Epidermal melanocyte (primary cell): ENCODE data around the gene PHLDA3.

ENCODE experiments used
- DNase-seq: peaks from one replicate; pipeline ENCODE4 v3.0.0; 2011; ENCODE audit warnings: low spot score; ENCODE audit not compliant: insufficient read length

The PHLDA3 gene

DNA sequence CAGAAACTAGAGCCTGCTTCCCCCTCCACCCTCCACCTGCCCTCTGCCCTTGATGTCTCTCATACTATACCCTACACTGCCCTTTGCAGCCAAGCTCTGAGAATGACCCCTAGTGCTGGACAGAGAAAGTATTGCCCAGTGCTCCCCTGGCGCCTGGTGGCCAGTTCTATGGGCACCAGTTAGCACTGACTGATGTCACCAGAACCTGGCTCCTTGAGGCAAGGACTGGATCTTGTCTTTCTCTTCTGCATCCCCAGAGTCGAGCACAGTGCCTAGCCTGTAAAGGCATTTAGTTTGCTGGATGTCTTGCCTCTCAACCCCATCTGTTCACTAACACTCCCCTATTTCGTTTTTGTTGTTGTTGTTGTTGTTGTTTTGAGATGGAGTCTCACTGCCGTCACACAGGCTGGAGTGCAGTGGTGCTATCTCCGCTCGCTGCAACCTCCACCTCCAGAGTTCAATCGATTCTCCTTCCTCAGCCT is 5.9 kb downstream of the PHLDA3 start:
- DNase-seq, result no peak

DNA sequence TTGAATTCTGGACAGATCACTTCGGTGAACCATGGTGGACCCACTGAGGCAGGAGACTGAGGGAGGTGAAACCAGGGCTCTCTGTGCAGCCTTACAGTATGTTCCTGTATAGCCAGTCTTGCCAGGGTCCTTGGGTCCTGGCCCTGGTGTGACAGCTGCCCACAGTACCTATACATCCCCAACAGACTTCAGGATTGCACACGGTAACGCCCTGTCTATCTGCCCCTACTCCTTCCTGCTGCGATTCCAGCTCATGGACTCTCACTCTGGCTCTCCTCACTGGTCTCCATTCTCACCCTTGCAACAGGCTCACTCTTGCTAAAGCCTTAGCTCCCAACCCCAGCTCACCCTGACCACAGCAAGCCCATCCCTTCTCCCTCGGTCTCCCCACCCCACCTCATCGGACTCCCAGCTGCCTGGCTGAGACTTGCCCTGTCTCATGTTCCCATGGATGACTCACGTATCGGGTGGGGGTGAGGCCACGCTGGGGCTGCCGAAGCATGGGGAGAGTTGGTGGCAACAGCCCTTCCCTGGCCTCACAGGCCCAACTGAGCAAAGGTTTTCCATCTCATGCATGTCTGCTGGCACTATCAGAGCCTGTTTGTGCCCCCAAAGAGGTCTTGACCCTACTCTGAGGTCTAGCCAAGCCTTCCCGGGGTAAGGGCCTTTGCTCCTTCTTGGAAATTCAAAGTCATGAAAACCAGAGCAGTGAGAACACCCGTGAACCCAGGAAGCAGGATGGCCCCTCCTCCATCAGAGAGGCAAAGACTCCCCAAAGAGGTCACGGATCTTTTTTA is 7.1 kb downstream of the PHLDA3 start:
- DNase-seq, result peak; percentile 57

DNA sequence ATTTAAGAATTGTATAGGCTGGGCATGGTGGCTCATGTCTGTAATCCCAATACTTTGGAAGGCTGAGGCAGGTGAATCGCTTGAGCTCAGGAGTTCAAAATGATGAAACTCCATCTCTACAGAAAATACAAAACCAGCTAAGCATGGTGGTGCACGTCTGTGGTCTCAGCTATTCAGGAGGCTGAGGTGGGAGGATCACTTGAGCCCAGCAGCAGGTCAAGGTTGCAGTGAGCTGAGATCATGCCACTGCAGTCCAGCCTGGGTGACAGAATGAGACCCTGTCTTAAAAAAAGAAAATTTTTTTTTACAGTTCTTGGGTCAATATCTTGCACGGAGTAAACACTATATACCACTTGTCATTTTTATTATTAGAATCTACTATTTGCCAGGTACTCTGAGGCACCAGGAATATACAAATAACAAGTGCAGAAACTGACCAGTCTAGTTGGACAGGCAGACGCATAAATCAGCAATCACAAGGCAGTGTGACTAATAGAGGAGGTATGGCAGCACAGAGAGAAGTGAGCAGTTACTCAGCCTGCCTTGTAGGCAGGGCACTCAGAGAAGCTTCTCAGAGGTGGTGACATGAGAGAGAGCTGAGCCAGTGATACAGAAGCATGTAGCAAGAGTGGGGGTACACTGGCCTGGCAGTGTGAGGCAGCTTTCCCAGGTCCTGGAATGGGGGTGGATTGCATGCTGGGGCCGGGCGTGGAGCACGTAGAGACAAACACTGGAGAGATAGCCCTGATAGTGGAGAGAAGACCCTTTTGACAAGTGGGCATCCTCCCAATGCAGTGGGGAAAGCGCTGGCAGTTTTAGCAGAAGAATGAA is 8.0 kb downstream of the PHLDA3 start:
- peak; percentile 41 for DNase-seq

DNA sequence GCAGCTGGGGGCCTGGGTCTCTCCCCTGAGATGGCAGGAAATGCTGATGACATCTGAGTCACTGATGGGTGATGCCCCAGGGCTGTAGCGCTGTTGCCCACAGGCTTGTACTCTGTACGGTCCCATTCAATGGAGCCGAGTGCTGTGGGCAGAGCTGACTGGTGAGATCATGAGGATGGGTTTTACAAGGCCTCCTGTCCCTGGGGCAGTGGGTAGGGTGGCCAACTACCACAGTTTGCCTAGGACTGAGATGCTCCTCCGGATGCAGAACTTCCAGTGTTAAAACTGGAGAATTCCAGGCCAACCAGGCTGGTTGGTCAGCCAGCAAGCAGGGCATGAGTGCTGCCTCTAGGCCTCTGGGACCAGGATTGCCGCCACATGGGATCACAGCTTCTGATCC is 9.2 kb downstream of the PHLDA3 start:
- no peak for DNase-seq

DNA sequence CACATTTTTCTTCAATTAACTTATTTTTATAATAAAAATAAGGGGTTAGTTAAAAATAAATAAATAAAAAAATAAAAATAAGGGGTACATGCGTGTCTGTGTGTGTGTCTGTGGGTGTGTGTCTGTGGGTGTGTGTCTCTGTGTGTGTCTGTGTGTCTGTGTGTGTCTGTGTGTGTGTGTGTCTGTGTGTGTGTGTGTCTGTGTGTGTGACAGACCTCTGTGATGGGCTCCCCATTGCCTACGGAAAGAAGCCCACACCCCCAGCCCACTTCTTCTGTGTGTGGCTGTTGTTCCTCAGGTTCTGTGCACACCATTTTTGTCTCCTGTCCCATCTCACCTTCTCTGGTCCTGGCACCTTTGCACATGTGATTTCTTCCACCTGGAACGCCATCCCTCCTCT is 9.9 kb downstream of the PHLDA3 start:
- no peak for DNase-seq

DNA sequence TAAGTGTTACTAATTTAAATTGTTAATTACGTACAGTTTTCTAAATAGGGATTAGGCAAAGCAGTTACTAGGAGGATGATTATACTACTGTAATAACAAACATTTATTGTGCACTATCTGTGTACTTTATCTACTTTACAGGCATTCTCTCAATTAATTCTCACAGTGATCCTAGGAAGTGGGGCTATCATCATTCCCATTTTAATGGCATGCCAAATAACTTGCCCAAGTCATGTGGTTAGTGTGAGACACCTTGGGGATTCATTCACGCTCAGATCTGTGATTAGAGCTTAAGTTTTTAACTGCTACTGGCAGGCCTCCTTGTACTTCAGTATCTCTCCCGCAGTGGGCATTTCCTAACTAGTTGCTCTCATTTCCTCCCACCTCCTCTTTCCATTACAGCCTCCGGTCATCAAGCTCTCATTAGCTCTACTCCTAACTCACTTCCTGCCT is 11.5 kb downstream of the PHLDA3 start:
- no peak for DNase-seq

DNA sequence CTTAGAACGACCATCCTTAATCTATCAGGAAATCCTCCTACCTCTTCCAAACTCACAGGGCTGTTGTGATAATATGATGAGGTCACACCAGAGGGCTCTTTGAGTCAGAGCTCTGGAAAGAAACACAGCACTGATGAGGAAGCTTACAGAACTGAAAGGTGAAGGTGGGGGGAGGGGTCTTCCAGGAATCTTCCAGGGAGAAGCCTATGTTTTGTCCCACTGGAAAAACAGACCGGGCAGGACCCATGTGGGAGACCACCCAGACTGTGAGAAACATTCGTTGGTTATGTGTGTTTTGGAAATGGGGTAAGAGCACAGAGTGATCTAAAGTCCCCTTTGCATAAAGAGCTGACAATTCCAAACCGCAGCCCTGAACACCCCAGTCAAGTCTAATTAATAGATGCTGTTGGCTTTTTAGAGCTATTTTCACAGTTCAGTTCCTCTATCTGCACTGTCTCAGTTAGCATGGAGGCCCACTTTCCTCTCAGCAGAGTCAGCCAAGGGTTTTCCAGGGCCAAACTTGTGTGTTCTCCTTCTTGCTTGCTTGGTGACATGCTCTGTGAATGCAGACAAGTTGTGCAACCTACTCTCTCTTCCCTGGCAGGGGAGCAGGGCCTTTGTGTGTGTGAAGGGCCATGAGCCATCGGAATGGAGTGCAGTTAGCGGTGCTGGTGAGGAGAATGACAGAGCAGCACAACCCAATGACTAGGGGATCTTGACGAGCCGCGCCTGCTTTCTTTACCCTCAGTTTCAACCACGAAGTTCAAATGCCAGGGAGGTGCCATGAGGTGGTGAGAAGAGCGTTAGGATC is 12.3 kb downstream of the PHLDA3 start:
- peak; percentile 33 for DNase-seq

DNA sequence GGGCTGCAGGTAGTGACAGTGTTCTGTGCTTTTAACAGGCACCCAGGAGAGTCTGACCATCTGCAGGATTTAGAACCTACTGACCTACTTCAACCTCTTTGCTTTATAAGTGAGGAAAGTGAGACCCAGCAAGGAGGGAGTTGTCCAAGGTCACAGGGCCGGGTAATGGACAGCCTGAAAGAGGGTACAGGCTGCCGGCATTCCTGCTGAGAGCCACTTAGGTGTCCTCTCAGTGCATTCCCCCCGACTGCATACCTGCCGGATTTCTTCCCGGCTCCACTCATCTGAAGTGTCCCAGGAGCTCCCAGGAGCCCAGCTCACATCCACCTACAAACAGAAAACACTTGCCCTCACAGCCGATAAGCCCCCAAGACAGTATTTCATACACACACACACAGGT is 13.9 kb downstream of the PHLDA3 start:
- DNase-seq, result no peak

DNA sequence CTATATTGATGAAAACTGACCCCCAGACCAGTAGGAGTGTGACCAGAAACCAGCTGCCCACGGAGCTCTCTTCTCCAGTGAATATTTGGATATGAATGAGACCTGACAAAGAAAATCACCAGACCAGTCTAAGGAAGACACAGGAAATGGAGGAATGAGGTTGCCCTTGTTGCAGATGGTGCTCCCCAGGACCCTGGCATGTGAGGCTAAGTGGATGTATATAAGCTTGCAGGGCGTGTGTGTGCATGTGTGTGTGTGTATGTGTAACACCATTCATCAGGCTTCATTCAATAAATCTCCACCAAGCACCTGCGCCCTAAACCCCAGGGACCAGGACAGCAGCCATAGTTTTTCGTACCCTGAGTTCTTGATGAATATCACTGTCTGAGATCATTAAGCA is 14.4 kb downstream of the PHLDA3 start:
- no peak for DNase-seq

DNA sequence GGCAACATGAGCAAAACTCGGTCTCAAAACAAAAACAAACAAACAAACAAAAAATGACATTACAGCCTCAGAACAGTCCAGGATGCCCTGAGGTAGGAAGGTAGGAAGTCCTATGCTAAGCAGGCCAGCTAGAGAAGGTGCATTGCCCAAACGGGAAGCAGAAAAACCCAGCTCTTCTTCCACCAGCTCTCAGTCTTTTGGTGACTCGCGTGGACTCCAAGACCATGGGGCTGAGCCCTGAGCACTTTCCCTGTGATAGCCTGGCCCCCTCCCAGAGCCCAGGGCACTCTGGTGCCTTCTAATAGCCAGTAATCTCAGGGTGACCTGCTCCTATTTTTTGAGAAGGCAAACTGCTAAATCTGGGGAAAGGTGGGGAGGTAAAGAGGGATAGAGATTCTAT is 16.1 kb downstream of the PHLDA3 start:
- no peak for DNase-seq

DNA sequence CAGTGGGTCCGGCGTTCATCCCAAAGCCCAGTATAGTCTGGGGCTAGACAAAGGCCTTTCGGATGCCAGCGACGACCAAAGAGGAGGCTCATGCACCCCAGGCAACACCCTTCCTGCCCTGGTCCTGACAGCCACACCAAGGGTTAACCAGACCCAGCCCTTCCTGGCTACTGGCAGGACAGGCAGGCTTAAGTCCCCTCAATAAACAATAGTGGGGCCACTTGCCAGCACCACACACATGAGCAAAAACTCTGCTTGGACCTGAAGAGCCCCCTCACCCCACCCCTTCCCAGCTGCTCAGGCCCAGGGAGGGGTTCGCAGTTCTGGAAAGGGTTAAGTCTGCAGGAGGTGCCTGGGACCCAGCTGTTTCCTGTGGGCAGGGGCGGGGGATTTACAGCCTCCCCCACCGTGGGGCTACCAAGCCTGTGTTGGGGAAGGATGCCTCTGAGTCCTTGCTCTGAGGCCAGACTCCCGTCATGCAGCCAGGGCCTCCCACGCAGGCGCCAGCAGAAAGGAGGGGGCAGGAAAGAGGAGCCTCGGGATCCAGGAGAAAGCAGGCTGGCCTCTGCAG is 18.2 kb downstream of the PHLDA3 start:
- DNase-seq, result no peak

DNA sequence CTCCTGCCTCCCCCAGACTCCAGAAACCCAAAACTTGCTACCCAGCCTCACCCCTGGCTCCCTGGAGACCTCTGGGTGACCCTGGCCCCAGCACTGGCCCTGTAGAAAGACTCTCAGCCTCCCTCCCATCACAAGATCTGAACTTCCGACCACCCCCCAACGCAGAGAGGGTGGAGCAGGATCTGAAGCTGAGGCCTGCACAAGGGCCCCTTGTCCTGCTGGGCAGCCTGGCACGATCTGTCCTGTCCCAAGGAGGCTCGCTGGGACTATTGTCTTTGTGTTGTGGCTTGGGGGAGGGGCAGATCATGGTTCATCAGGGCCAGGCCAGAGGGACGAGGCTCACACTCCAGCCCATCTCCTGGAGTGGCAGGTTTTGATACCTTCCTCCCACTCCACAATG is 20.0 kb downstream of the PHLDA3 start:
- DNase-seq, result no peak

DNA sequence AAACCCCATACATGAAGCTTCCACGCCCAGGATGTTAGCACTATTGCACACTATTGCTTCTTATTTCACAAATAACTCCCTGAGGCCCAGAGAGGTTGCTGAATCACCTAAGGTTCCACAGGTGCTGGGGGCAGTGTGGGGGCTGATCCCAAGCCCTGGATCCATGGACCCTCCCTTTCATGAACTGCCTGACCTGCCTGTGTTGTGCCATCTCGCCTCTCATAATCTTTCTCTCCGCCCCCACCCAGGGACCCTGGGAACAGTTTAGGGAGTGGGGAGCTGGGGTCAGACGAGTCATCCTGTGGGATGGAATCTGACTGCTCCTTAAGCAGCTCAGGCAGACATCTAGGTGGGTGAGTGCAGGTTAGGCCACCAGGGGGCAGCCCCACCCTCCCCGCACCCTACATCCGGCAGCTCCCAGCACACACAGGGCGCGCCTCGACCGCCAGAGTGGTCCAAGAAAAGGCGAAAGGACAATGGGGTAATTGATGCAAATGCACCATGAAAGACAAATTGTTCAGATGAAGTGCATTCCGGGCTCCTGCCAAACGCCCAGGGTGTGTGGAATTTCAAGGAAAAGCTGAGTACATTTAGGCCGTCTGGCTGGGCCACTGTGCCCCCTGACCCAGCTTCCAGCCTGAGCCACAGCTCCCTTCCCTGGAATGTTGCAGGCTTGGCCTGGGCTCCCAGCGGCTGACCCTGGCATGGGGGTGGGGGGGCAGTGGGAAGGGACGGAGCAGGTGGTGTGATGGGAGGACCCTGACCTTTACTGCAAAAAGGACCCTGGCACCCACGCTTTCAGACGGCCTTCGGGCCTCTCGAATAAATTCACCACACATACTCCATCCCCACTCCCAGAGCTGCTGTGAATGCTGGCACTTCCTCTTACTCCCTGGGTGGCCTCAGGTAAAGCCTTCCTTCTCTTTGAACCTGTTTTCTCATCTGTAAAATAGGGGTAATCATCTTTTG is 20.8 kb downstream of the PHLDA3 start:
- DNase-seq, result peak; percentile 81

DNA sequence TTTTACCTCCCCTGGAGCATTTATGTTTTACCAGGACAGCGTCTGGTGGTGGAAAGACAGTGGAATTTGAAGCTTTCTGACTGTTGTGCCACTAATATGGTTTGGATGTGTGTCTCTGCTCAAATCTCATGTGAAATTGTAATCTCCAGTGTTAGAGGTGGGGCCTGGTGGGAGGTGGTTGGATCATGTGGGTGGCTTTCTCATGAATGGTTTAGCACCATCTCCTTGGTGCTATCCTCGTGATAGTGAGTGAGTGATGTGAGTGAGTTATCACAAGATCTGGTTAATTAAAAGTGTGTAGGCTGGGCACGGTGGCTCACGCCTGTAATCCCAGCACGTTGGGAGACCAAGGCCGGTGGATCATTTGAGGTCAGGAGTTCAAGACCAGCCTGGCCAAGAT is 23.7 kb downstream of the PHLDA3 start:
- DNase-seq, result no peak

DNA sequence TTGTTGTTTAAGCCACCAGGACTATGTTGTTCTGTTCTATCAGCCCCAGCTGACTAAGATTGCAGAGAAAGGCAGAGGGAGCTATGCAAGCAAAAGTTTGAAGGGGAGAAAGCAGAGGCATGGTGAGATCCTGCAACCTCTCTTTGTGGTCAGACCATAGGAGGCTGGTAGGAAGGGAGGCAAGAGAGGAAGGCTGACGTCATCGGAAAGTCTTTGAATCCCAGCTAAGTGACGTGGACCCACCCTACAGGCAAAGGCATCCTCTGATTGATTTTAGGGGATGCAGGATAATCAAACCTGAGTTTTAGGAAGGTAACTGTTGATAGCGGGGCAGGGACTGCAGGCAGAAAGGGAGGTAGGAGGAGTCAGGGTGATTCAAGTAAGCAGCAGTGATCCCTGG is 24.2 kb downstream of the PHLDA3 start:
- no peak for DNase-seq

DNA sequence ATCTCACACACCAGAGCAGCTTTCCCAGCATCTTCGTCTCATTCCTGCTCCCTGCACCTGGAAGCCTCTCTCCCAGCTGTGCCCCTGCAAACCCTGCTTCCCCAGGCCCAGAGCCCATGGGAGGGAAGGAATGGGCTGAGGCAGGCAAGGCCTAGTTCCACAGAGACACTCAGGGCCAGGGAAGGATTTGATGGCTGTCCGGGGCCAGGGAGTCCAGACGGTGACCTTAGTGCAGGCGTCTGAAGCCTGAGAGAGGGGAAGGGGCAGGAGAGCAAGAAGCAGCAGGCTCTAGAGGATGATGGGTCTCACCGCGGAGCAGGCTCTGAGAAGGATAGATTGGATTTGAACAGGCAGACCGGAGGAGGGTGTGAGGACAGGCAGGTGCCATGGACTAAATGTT is 25.2 kb downstream of the PHLDA3 start:
- DNase-seq, result no peak

DNA sequence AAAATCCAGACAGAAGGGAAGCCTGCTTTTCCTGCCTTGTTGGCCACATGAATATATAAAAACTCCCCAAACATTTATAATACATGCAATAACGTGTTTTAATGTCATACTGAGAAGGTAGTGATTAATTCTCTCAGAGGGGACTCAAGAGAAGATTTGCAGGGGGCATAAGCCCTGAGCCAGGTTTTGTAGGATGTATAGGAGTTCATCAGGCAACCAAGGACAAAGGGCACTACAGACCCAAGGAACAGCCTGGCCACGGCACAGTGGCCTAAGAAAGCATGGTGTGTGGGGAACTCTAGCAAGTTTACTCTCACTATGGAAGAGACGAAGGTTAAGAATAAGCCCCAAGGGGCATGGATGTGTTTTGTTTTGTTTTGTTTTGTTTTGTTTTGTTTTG is 32.0 kb downstream of the PHLDA3 start:
- no peak for DNase-seq

DNA sequence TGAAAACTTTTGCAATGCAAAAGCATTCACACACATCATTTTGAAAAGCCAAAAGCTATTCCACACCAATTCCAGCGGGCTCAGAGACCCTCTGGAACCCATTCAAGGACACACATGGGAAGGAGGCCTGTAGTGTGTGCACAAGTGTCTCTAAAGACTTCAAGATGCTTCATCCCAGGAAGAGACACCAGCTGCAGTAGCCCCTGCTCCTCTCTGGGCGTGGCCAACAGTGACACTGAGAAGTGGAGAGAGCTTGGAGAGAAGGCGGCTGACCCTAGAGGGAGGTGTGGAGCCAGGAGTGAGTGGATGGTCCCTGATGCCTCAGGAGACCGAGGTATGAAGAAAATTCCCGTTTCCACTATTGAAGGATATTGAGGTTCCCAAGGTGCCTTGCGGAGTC is 32.6 kb downstream of the PHLDA3 start:
- no peak for DNase-seq

DNA sequence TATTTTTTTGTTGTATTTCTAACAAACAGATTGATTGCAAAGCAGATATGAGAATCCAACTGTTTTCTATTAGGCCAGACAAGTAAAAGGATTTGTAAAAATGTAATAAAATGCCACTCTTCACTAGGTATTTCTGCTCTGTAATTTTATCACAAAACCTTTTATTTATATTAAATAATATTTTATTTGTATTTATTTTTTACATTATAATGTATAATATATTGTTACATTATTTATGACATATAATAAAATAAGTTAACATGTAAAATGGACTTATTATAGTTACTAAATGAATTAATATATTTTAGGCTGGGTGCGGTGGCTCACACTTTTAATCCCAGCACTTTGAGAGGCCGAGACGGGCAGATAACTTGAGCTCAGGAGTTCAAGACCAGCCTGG is 34.7 kb downstream of the PHLDA3 start:
- no peak for DNase-seq

DNA sequence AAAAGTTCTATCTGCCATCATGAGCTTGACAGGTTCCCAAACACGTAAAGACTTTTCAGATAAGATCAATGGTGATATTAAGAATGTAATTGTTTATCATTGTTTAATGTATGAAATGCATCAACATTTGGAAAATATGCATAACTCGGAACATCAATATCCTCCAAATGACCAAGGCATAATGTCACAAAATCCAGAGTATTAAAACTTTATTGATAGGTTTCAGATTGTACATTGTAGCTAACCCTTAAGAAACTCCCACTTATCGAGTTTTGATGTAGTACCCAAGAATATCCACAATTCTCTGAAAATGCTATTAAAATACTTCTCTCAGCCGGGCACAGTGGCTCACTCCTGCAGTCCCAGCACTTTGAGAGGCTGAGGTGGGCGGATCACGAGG is 35.4 kb downstream of the PHLDA3 start:
- DNase-seq, result no peak
